SK-N-MC (cell line): ENCODE results near the gene JMJD8.

ENCODE experiments used
- DNase-seq: peaks from one replicate; pipeline ENCODE4 v3.0.0-alpha.2; 2011; ENCODE audit warnings: low read depth, low spot score
- H3K27ac ChIP-seq: fragments of 200-600 bp; sonication (generic); 2 replicates; pipeline ENCODE4 v1.5.1; 2016; ENCODE audit warnings: mixed run types
- H3K36me3 ChIP-seq: fragments of 200-600 bp; sonication (generic); 2 replicates; pipeline ENCODE4 v1.6.1; 2017; ENCODE audit warnings: antibody characterized with exemption, low read length, mixed read lengths; ENCODE audit not compliant: insufficient read depth
- H3K4me3 ChIP-seq: fragments of 200-600 bp; sonication (generic); 2 replicates; pipeline ENCODE4 v1.5.1; 2016
- H3K9ac ChIP-seq: fragments of 200-600 bp; sonication (generic); 2 replicates; pipeline ENCODE4 v1.8.0; 2017; ENCODE audit warnings: mixed run types, mixed read lengths; ENCODE audit not compliant: insufficient read length
- H3K9me3 ChIP-seq: fragments of 200-600 bp; sonication (generic); 2 replicates; pipeline ENCODE4 v1.6.1; 2017; ENCODE audit warnings: low read depth, mild to moderate bottlenecking, antibody characterized with exemption, low read length, moderate library complexity, mixed read lengths
- EZH2 ChIP-seq: fragments of 200-600 bp; sonication (generic); IDR thresholded peaks from one replicate; pipeline ENCODE4 v1.6.1; 2017; ENCODE audit warnings: antibody characterized with exemption
- FOXP2 ChIP-seq: optimal IDR thresholded peaks from 2 replicates; pipeline ENCODE3; 2011; ENCODE audit warnings: mild to moderate bottlenecking, moderate library complexity; ENCODE audit not compliant: insufficient read depth; ENCODE audit errors: extremely low read length, control extremely low read depth
- POLR2AphosphoS5 ChIP-seq: IDR thresholded peaks from 2 replicates; pipeline ENCODE4 v1.6.1; 2012; ENCODE audit warnings: mild to moderate bottlenecking, low read depth, low read length, borderline replicate concordance

JMJD8 gene

DNA sequence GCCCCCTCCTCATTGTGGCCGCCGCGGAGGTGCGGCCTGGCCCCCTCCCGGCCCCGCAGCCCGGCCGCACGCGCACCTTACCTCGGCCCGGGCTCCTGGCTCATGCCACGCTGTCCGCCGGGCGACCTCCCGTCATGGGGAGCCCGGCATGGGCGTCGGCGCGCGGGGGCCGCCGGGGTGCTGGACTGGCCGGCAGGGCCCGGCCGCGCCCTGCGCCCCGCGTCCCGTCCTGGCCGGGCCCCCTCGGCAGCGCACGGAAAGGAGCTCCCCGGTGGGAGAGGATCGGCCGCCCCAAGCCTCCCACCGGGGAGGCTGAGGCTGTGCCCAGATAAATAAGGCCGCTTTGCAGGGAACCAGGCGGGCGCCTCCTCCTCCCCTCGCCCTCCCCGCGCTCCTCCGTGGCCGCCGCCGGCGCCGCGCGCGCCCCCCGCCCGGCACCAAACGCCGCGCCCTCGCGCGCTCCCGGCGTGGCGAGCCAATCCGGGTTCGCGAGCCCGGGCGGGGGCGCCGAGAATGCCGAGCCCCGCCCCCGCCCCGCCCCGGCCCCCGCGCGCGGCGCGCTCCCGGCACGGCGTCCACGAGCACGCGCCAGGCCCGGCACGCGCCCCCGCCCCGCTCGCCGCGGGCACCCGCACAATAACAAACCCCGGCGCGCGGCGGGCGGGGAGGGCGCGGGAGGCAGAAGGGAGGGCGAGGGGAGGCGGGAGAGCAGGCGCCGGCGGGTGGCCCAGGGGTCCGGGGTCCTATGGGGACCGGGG is 21.5 kb upstream of the JMJD8 start, which contains the start of gene FBXL16:
Gene FBXL16, minus strand, starts transcription at position 371 of the 758 bp plus-strand sequence. CDS start 8,396 bp downstream, outside the sequence.
- no peaks in the 10 kb centered on the region for H3K9me3 ChIP-seq
- H3K9ac ChIP-seq, result no peak within 1 kb of the TSS
- H3K4me3 ChIP-seq, result no peak within 1 kb of the TSS
- no peak within 1 kb of the TSS for H3K27ac ChIP-seq
- no peak for DNase-seq
- no peaks in the 10 kb centered on the region for H3K36me3 ChIP-seq
- TF ChIP-seq EZH2, result no peak

DNA sequence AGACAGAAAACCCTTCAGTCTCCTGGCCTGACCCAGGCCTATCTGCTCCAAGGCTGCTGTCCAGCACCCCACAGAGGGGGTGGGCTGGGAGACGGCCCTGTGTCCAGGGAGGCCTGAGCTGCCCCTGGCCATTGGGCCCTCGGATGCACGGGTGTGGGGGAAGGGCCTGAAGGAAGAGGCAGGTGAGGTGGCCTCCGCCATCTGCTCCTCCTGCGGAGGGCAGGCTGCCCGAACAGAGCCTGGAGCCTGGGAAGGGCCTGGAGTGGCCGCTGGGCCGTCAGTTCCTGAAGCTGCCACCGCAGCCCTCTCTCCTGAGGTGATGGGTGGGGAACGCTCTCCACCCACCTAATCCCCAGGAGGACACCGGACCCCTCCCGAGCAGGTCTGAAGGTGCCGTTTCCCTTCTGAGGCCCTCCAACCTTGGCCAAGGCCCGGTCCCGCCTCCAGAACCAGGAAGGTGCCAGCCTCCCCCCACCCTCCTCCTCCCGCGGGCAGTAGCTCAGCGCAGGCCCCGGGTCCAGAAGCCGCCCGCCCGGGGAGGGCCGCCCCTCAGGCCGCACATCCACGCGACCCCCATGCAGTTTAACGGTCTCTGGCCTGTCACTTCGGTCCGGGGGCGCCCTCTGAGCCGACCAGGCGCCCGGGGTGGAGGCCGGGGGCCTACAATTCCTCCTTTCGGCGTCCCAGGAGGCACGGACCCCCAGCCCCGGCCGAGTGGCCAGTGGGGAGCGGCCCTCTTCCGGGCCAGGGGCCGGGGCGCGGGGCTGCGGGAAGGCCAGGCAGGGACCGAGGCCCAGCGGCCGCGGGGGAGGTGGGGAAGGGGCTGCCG is 20.6 kb upstream of the JMJD8 start:
- H3K4me3 ChIP-seq, result no peak overlapping the region
- no peak for DNase-seq
- H3K27ac ChIP-seq, result no peak overlapping the region
- H3K9ac ChIP-seq, result no peak overlapping the region
- H3K36me3 ChIP-seq, result no peaks in the 10 kb centered on the region
- no peak for TF ChIP-seq FOXP2
- TF ChIP-seq EZH2, result no peak
- TF ChIP-seq POLR2AphosphoS5, result no peak
- H3K9me3 ChIP-seq, result no peaks in the 10 kb centered on the region

DNA sequence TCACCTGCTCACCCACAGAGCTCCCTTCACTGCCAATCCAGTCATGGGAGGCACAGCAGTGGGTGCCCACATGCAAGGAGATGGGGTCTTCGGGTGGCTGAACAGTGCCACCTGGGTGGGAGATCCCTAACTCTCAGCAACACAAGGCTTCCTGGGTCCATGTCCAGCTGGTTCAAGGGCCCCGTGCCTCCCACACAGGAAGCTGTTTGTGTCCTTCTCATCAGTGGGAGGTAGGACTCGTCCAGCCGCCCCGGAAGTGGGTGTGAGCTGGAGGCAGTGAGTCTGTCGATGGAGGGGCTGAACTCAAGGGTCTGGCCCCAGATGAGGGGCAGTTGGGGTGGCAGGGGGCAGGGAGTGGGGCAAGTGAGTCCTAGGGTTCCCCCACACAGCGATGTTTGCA is 19.9 kb upstream of the JMJD8 start:
- TF ChIP-seq EZH2 (no peak), FOXP2 (no peak), POLR2AphosphoS5 (no peak)
- H3K27ac ChIP-seq, result no peak overlapping the region
- H3K36me3 ChIP-seq, result no peaks in the 10 kb centered on the region
- no peak for DNase-seq
- no peaks in the 10 kb centered on the region for H3K9me3 ChIP-seq
- no peak overlapping the region for H3K4me3 ChIP-seq
- H3K9ac ChIP-seq, result no peak overlapping the region

DNA sequence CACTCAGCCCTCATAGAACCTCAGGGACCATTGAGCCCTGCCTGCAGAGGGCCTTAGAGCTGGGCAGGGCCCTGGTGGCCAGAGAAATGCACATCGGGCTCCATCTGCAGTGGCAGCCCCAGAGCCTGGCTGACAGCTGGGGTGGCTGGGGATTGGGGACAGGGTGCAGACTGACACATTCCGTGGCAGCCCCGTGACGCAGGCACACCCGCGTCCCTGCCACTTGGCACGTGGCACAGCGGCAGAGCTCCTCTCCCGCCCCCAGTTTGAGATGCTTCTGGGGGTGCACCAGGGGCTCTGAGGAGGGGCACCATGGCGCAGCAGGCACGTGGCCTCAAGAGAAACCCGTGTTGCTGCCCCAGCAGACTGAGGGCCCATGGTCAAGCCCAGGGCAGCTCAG is 19.3 kb upstream of the JMJD8 start:
- no peaks in the 10 kb centered on the region for H3K36me3 ChIP-seq
- no peak overlapping the region for H3K9ac ChIP-seq
- no peak overlapping the region for H3K4me3 ChIP-seq
- DNase-seq, result no peak
- no peaks in the 10 kb centered on the region for H3K9me3 ChIP-seq
- TF ChIP-seq FOXP2 (no peak), EZH2 (no peak), POLR2AphosphoS5 (no peak)
- no peak overlapping the region for H3K27ac ChIP-seq

DNA sequence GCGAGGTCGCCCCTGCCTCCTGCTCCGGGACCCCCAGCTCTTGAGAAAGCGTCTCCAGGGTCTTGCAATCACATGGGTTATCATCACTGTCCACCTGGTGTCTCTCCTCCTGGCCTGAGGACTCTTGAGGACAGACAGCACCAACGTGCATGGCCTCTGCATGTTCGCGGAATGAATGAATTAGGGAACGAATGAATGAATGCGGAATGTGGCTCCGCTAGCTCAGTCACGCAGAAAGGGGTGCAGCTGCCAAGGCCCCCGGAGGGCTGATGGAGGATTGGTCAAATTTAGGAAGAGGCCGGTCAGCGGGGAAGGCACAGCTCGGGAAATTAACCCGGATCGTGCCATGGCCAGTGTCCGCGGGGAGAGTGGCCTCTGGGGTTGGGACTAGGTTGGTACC is 18.2 kb upstream of the JMJD8 start:
- H3K9ac ChIP-seq, result no peak overlapping the region
- H3K36me3 ChIP-seq, result no peaks in the 10 kb centered on the region
- no peak for TF ChIP-seq EZH2
- TF ChIP-seq POLR2AphosphoS5, result no peak
- TF ChIP-seq FOXP2, result no peak
- H3K9me3 ChIP-seq, result no peaks in the 10 kb centered on the region
- DNase-seq, result no peak
- no peak overlapping the region for H3K27ac ChIP-seq
- H3K4me3 ChIP-seq, result no peak overlapping the region

DNA sequence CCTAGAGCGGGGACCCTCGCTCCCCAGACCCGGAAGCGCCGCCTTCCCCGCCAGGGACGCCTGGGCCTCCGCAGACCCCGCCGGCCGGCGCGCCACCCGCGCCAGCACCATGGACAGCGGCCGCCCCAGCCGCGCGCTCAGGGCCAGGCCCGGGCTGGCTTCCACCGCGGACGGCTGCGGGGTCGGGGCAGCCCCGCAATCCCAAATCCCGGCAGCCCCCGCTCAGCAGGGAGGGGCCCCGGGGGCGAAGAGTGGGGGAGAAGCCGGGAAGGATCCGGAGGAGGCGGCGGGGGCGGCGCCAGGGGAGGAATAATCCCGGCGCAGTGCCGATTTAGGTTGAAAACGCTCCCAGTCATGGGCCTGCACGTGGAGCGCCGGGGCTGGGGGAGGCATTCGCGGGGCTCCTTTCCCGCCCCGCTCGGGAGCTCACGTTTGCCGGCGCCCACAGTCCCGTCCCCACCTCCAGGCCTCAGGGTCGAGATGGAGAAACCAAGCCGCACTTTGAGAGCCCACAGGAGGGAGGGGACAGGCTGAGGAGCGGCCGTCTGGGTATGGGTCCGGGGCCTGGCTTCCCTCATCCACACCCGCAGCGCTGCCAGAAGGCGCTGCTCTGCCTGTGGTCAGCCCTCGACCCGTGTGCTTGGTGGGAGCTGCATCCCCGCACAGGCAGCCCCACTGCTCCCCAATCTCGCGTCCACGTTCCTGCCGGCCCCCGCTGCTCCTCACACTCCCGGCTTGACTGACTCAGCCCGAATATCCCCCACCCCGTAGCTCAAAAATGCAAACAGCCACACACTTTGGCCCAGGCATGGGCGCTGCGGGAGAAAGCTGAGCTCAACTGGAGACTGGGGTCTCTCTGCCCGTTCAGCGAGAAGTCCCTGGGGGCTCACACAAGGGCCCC is 16.8 kb upstream of the JMJD8 start:
- no peak overlapping the region for H3K9ac ChIP-seq
- 0 out of 2 replicates have a peak overlapping the region, but pooled peaks have one; percentile 30 for H3K4me3 ChIP-seq
- H3K9me3 ChIP-seq, result no peaks in the 10 kb centered on the region
- no peak for DNase-seq
- H3K36me3 ChIP-seq, result no peaks in the 10 kb centered on the region
- H3K27ac ChIP-seq, result no peak overlapping the region
- no peak for TF ChIP-seq POLR2AphosphoS5
- no peak for TF ChIP-seq EZH2
- no peak for TF ChIP-seq FOXP2

DNA sequence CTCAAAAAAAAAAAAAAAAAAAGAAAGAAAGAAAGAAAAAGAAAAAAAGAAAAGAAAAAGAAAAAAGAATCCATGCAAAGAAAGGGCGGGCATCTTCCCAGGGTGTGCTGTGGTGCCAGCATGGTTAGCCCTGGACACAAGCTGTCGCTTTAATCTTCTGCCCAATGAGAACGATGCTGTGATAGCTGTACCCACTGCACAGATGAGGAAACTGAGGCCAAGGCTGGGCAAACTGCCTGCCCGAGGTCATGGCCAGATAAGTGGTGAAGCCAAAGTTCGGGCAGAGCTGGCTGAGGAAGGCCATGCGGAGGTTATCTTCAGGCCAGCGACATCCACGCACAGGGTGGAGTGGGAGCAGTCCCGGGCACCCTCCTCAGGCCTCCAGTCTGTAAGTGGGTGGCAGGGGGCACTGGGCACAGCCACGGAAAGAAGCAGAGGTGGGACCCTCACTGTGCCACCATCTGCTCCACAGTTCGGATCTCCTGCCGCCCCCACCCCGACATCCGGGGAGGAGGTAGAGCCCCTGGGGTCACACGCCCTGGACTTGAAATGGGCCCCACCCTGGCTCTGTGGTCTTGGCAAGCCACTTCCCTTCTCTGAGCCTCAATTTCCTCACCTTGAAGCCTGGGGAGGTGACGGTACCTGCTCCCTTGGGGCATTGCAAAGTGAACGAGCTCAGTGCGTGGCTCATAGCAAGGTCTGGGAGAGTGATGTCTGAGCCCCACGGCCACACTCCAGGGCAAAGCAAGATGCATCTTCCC is 15.0 kb upstream of the JMJD8 start:
- H3K36me3 ChIP-seq, result no peaks in the 10 kb centered on the region
- no peak overlapping the region for H3K27ac ChIP-seq
- no peak for TF ChIP-seq POLR2AphosphoS5
- no peak for TF ChIP-seq EZH2
- TF ChIP-seq FOXP2, result no peak
- H3K9ac ChIP-seq, result no peak overlapping the region
- no peaks in the 10 kb centered on the region for H3K9me3 ChIP-seq
- no peak for DNase-seq
- H3K4me3 ChIP-seq, result no peak overlapping the region

DNA sequence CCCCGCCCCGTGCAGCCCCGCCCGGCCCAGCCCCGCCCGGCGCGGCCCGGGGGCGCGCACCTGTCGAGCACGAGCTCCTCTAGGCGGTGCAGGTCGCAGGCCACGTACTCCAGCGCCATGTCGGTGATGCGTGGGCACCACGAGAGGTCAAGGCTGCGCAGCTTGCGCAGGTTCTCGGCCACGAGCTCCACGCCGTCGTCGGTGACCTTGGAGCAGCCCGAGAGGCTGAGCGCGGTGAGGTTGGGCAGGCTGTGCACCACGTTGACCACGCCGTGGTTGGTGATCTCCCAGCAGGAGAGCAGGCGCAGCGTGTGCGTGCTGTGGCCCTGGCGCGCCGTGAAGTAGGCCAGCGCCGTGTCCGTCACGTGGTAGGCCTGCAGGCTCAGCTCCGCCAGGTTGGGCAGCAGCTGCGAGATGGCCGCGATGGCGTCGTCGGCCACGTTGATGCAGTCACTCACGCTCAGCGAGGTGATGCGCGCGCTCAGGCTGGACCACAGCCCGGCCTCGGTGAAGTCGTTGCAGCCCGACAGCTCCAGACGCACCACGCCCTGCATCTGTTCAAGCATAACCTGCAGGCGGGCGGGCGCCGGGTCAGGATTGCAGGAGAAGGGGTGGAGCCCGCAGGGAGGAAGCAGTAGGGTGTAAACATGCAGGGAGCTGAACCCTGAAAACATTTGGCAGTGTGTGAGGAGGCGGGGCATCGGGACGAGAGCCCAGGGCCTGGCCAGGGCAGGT is 11.4 kb upstream of the JMJD8 start:
- no peak for TF ChIP-seq FOXP2
- TF ChIP-seq EZH2, result no peak
- TF ChIP-seq POLR2AphosphoS5, result no peak
- H3K36me3 ChIP-seq, result no peaks in the 10 kb centered on the region
- no peaks in the 10 kb centered on the region for H3K9me3 ChIP-seq
- no peak overlapping the region for H3K27ac ChIP-seq
- H3K4me3 ChIP-seq, result peak overlapping the region; percentile 72
- H3K9ac ChIP-seq, result no peak overlapping the region
- no peak for DNase-seq
